ENCODE measurements around the gene SLC22A4.

SLC22A4 gene

GRCh38 chr5:132256783-132257130, 37.4 kb upstream of the SLC22A4 start:
- H3K27me3 ChIP-seq (ENCODE audit: control insufficient read depth in 2 of 2, insufficient read depth in 2 of 2, low read length in 2 of 2) = no peaks in the 10 kb centered on the region
- peak overlapping the region; percentile 17 to 44 for H3K9ac ChIP-seq (ENCODE audit: low read depth in 1 of 2, low read length in 2 of 2)
- H3K9me3 ChIP-seq (ENCODE audit: control insufficient read depth in 2 of 2, low read length in 2 of 2) = no peaks in the 10 kb centered on the region
- H3K4me1 ChIP-seq (ENCODE audit: control insufficient read depth in 2 of 2, insufficient read depth in 2 of 2, low read length in 2 of 2) = peaks cover 4 to 13% of the 10 kb centered on the region in 2 donors
- no peaks in the 10 kb centered on the region for H3K36me3 ChIP-seq (ENCODE audit: control insufficient read depth in 2 of 2, insufficient read depth in 2 of 2, low read length in 2 of 2)
- H3K4me3 ChIP-seq (ENCODE audit: low read length in 2 of 2) = no peak overlapping the region
- H3K27ac ChIP-seq (ENCODE audit: low read depth in 2 of 2, low read length in 2 of 2) = peak overlapping the region; percentile 49 to 59

- Histone ChIP-seq H3K9ac (ENCODE audit: low read depth in 1 of 2, low read length in 2 of 2) (peak within 1 kb of the TSS; percentile 64 to 67), H3K4me3 (ENCODE audit: low read length in 2 of 2) (peak within 1 kb of the TSS in 1 of 2 donors; percentile 63), H3K9me3 (ENCODE audit: control insufficient read depth in 2 of 2, low read length in 2 of 2) (no peaks in the 10 kb centered on the region), H3K4me1 (ENCODE audit: control insufficient read depth in 2 of 2, insufficient read depth in 2 of 2, low read length in 2 of 2) (peaks cover 4 to 13% of the 10 kb centered on the region in 2 donors), H3K36me3 (ENCODE audit: control insufficient read depth in 2 of 2, insufficient read depth in 2 of 2, low read length in 2 of 2) (no peaks in the 10 kb centered on the region), H3K27ac (ENCODE audit: low read depth in 2 of 2, low read length in 2 of 2) (peak within 1 kb of the TSS; percentile 81 to 86), H3K27me3 (ENCODE audit: control insufficient read depth in 2 of 2, insufficient read depth in 2 of 2, low read length in 2 of 2) (no peaks in the 10 kb centered on the region)
Observed at GRCh38 chr5:132257131-132258101, 36.8 kb upstream of the SLC22A4 start, which contains the start of gene PDLIM4. Gene PDLIM4 (plus strand): TSS chr5:132257696. CDS start chr5:132257735, 39 bp downstream.

GRCh38 chr5:132258102-132259068, 35.8 kb upstream of the SLC22A4 start:
- H3K27ac ChIP-seq (ENCODE audit: low read depth in 2 of 2, low read length in 2 of 2) = peak overlapping the region; percentile 81 to 86
- H3K36me3 ChIP-seq (ENCODE audit: control insufficient read depth in 2 of 2, insufficient read depth in 2 of 2, low read length in 2 of 2) = no peaks in the 10 kb centered on the region
- H3K4me1 ChIP-seq (ENCODE audit: control insufficient read depth in 2 of 2, insufficient read depth in 2 of 2, low read length in 2 of 2) = peaks cover 4 to 11% of the 10 kb centered on the region in 2 donors
- H3K9ac ChIP-seq (ENCODE audit: low read depth in 1 of 2, low read length in 2 of 2) = peak overlapping the region; percentile 64 to 67
- H3K9me3 ChIP-seq (ENCODE audit: control insufficient read depth in 2 of 2, low read length in 2 of 2) = no peaks in the 10 kb centered on the region
- no peaks in the 10 kb centered on the region for H3K27me3 ChIP-seq (ENCODE audit: control insufficient read depth in 2 of 2, insufficient read depth in 2 of 2, low read length in 2 of 2)
- H3K4me3 ChIP-seq (ENCODE audit: low read length in 2 of 2) = peak overlapping the region in 1 of 2 donors; percentile 63

GRCh38 chr5:132259069-132259851, 34.9 kb upstream of the SLC22A4 start:
- Histone ChIP-seq H3K36me3 (ENCODE audit: control insufficient read depth in 2 of 2, insufficient read depth in 2 of 2, low read length in 2 of 2) (no peaks in the 10 kb centered on the region), H3K9me3 (ENCODE audit: control insufficient read depth in 2 of 2, low read length in 2 of 2) (no peaks in the 10 kb centered on the region), H3K27me3 (ENCODE audit: control insufficient read depth in 2 of 2, insufficient read depth in 2 of 2, low read length in 2 of 2) (no peaks in the 10 kb centered on the region), H3K9ac (ENCODE audit: low read depth in 1 of 2, low read length in 2 of 2) (peak overlapping the region; percentile 64 to 67), H3K4me1 (ENCODE audit: control insufficient read depth in 2 of 2, insufficient read depth in 2 of 2, low read length in 2 of 2) (peaks cover 4 to 14% of the 10 kb centered on the region in 2 donors), H3K27ac (ENCODE audit: low read depth in 2 of 2, low read length in 2 of 2) (peak overlapping the region; percentile 81 to 86), H3K4me3 (ENCODE audit: low read length in 2 of 2) (peak overlapping the region; percentile 12 to 63)

GRCh38 chr5:132260051-132260450, 34.1 kb upstream of the SLC22A4 start:
- no peaks in the 10 kb centered on the region for H3K36me3 ChIP-seq (ENCODE audit: control insufficient read depth in 2 of 2, insufficient read depth in 2 of 2, low read length in 2 of 2)
- H3K4me3 ChIP-seq (ENCODE audit: low read length in 2 of 2) = peak overlapping the region in 1 of 2 donors; percentile 34
- H3K27me3 ChIP-seq (ENCODE audit: control insufficient read depth in 2 of 2, insufficient read depth in 2 of 2, low read length in 2 of 2) = no peaks in the 10 kb centered on the region
- no peaks in the 10 kb centered on the region for H3K9me3 ChIP-seq (ENCODE audit: control insufficient read depth in 2 of 2, low read length in 2 of 2)
- peak overlapping the region; percentile 81 to 86 for H3K27ac ChIP-seq (ENCODE audit: low read depth in 2 of 2, low read length in 2 of 2)
- H3K9ac ChIP-seq (ENCODE audit: low read depth in 1 of 2, low read length in 2 of 2) = peak overlapping the region in 1 of 2 donors; percentile 67
- H3K4me1 ChIP-seq (ENCODE audit: control insufficient read depth in 2 of 2, insufficient read depth in 2 of 2, low read length in 2 of 2) = peaks cover 7 to 20% of the 10 kb centered on the region in 2 donors

GRCh38 chr5:132260714-132261551, 33.3 kb upstream of the SLC22A4 start:
- Histone ChIP-seq H3K36me3 (ENCODE audit: control insufficient read depth in 2 of 2, insufficient read depth in 2 of 2, low read length in 2 of 2) (no peaks in the 10 kb centered on the region), H3K9me3 (ENCODE audit: control insufficient read depth in 2 of 2, low read length in 2 of 2) (no peaks in the 10 kb centered on the region), H3K9ac (ENCODE audit: low read depth in 1 of 2, low read length in 2 of 2) (no peak overlapping the region), H3K27ac (ENCODE audit: low read depth in 2 of 2, low read length in 2 of 2) (peak overlapping the region; percentile 81 to 86), H3K4me1 (ENCODE audit: control insufficient read depth in 2 of 2, insufficient read depth in 2 of 2, low read length in 2 of 2) (peaks cover 14 to 29% of the 10 kb centered on the region in 2 donors), H3K4me3 (ENCODE audit: low read length in 2 of 2) (no peak overlapping the region), H3K27me3 (ENCODE audit: control insufficient read depth in 2 of 2, insufficient read depth in 2 of 2, low read length in 2 of 2) (no peaks in the 10 kb centered on the region)

- no peak overlapping the region for H3K9ac ChIP-seq (ENCODE audit: low read depth in 1 of 2, low read length in 2 of 2)
- no peaks in the 10 kb centered on the region for H3K9me3 ChIP-seq (ENCODE audit: control insufficient read depth in 2 of 2, low read length in 2 of 2)
- no peaks in the 10 kb centered on the region for H3K27me3 ChIP-seq (ENCODE audit: control insufficient read depth in 2 of 2, insufficient read depth in 2 of 2, low read length in 2 of 2)
- H3K36me3 ChIP-seq (ENCODE audit: control insufficient read depth in 2 of 2, insufficient read depth in 2 of 2, low read length in 2 of 2) = no peaks in the 10 kb centered on the region
- peaks cover 17 to 36% of the 10 kb centered on the region in 2 donors for H3K4me1 ChIP-seq (ENCODE audit: control insufficient read depth in 2 of 2, insufficient read depth in 2 of 2, low read length in 2 of 2)
- no peak overlapping the region for H3K4me3 ChIP-seq (ENCODE audit: low read length in 2 of 2)
- H3K27ac ChIP-seq (ENCODE audit: low read depth in 2 of 2, low read length in 2 of 2) = no peak overlapping the region
Observed at GRCh38 chr5:132261881-132262845, 32.0 kb upstream of the SLC22A4 start.

- Histone ChIP-seq H3K4me1 (ENCODE audit: control insufficient read depth in 2 of 2, insufficient read depth in 2 of 2, low read length in 2 of 2) (peaks cover 17 to 36% of the 10 kb centered on the region in 2 donors), H3K9me3 (ENCODE audit: control insufficient read depth in 2 of 2, low read length in 2 of 2) (no peaks in the 10 kb centered on the region), H3K27me3 (ENCODE audit: control insufficient read depth in 2 of 2, insufficient read depth in 2 of 2, low read length in 2 of 2) (no peaks in the 10 kb centered on the region), H3K27ac (ENCODE audit: low read depth in 2 of 2, low read length in 2 of 2) (peak overlapping the region; percentile 42 to 86), H3K36me3 (ENCODE audit: control insufficient read depth in 2 of 2, insufficient read depth in 2 of 2, low read length in 2 of 2) (no peaks in the 10 kb centered on the region), H3K9ac (ENCODE audit: low read depth in 1 of 2, low read length in 2 of 2) (no peak overlapping the region), H3K4me3 (ENCODE audit: low read length in 2 of 2) (no peak overlapping the region)
Observed at GRCh38 chr5:132262882-132263547, 31.2 kb upstream of the SLC22A4 start.
